Ishikawa (cell line): ENCODE data around the gene CACNA1D.

Experiments
- CEBPB ChIP-seq: IDR thresholded peaks from 2 replicates; pipeline ENCODE4 v1.6.1; 2012
- CREB1 ChIP-seq: IDR thresholded peaks from 2 replicates; pipeline ENCODE4 v1.6.1; 2012; ENCODE audit warnings: low read depth
- EGR1 ChIP-seq: IDR thresholded peaks from 2 replicates; pipeline ENCODE4 v1.6.1; 2012
- EP300 ChIP-seq: IDR thresholded peaks from 2 replicates; pipeline ENCODE4 v1.6.1; 2012; ENCODE audit warnings: borderline replicate concordance
- FOXM1 ChIP-seq: IDR thresholded peaks from 2 replicates; pipeline ENCODE4 v1.6.1; 2012; ENCODE audit warnings: low read depth, borderline replicate concordance
- NFIC ChIP-seq: IDR thresholded peaks from 2 replicates; pipeline ENCODE4 v1.6.1; 2012
- RAD21 ChIP-seq: IDR thresholded peaks from 2 replicates; pipeline ENCODE4 v1.6.1; 2012; ENCODE audit warnings: low read depth
- TAF1 ChIP-seq: IDR thresholded peaks from 2 replicates; pipeline ENCODE4 v1.6.1; 2012; ENCODE audit warnings: low read depth, mild to moderate bottlenecking
- TCF12 ChIP-seq: IDR thresholded peaks from 2 replicates; pipeline ENCODE4 v1.6.1; 2012; ENCODE audit warnings: low read depth
- TEAD4 ChIP-seq: IDR thresholded peaks from 2 replicates; pipeline ENCODE4 v1.6.1; 2012
- YY1 ChIP-seq: IDR thresholded peaks from 2 replicates; pipeline ENCODE4 v1.6.1; 2012; ENCODE audit warnings: low read depth
- ZBTB7A ChIP-seq: IDR thresholded peaks from 2 replicates; pipeline ENCODE4 v1.6.1; 2012; ENCODE audit warnings: low read depth
- TF ChIP-seq, protein P1 (sequence below): IDR thresholded peaks from 2 replicates; pipeline ENCODE4 v1.6.1; 2012
- TF ChIP-seq, protein P2 (sequence below): IDR thresholded peaks from 2 replicates; pipeline ENCODE4 v1.6.1; 2012; ENCODE audit warnings: low read depth, mild to moderate bottlenecking
- TF ChIP-seq, protein P3 (sequence below): IDR thresholded peaks from 2 replicates; pipeline ENCODE4 v1.6.1; 2012

Gene CACNA1D

DNA sequence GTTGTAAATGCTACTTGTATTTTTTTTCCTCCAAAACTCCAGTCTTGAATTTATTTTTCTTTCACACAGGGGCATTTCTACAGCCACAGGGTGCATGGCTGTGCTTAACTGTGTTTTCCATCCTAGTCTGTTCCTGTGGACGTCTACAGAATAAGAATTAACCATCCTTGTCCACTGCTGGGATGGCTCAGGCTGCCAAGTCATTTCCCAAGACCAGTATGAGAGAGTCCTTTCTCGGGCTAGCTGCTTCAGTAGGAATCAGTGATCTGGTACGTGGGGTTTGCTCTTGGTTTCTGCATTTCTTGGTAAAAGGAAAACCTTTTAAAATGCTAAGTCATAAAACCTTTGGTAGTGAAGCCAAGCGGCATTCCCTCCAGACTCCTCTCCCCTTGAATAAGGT lies 322.0 kb downstream of the CACNA1D start:
- TF ChIP-seq EGR1: no peak
- TF ChIP-seq, protein P1, sequence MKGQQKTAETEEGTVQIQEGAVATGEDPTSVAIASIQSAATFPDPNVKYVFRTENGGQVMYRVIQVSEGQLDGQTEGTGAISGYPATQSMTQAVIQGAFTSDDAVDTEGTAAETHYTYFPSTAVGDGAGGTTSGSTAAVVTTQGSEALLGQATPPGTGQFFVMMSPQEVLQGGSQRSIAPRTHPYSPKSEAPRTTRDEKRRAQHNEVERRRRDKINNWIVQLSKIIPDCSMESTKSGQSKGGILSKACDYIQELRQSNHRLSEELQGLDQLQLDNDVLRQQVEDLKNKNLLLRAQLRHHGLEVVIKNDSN: no peak
- TF ChIP-seq TAF1: no peak
- no peak for TF ChIP-seq TEAD4
- TF ChIP-seq, protein P2, sequence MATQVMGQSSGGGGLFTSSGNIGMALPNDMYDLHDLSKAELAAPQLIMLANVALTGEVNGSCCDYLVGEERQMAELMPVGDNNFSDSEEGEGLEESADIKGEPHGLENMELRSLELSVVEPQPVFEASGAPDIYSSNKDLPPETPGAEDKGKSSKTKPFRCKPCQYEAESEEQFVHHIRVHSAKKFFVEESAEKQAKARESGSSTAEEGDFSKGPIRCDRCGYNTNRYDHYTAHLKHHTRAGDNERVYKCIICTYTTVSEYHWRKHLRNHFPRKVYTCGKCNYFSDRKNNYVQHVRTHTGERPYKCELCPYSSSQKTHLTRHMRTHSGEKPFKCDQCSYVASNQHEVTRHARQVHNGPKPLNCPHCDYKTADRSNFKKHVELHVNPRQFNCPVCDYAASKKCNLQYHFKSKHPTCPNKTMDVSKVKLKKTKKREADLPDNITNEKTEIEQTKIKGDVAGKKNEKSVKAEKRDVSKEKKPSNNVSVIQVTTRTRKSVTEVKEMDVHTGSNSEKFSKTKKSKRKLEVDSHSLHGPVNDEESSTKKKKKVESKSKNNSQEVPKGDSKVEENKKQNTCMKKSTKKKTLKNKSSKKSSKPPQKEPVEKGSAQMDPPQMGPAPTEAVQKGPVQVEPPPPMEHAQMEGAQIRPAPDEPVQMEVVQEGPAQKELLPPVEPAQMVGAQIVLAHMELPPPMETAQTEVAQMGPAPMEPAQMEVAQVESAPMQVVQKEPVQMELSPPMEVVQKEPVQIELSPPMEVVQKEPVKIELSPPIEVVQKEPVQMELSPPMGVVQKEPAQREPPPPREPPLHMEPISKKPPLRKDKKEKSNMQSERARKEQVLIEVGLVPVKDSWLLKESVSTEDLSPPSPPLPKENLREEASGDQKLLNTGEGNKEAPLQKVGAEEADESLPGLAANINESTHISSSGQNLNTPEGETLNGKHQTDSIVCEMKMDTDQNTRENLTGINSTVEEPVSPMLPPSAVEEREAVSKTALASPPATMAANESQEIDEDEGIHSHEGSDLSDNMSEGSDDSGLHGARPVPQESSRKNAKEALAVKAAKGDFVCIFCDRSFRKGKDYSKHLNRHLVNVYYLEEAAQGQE: no peak
- no peak for TF ChIP-seq EP300
- no peak for TF ChIP-seq CEBPB
- TF ChIP-seq ZBTB7A: no peak
- TF ChIP-seq NFIC: no peak
- TF ChIP-seq, protein P3, sequence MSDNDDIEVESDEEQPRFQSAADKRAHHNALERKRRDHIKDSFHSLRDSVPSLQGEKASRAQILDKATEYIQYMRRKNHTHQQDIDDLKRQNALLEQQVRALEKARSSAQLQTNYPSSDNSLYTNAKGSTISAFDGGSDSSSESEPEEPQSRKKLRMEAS: no peak
- TF ChIP-seq FOXM1: no peak
- no peak for TF ChIP-seq TCF12

DNA sequence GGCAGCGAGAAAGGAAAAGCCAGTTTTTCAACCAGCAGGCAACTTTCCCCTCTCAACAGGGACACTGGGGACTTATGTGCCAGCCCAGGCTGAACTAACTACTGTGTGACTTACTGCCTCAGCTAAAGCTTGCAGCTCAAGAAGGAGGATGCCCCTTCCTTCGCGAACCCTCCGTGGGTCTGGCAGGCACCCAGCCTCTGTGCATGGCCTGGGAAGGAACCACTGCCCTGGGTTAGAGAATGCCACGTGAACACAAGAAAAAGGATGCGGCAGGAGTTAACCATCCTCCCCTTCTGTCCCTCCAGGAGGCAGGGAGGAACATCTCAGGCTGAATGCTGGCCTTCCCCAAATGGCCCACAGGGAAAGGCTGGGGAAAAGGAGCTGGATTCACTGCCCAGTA lies 322.8 kb downstream of the CACNA1D start:
- TF ChIP-seq EP300 (no peak), ZBTB7A (no peak), CEBPB (no peak), FOXM1 (no peak), TAF1 (no peak), NFIC (no peak), EGR1 (no peak), TCF12 (no peak), RAD21 (no peak)
- TF ChIP-seq, protein P2: no peak
- TF ChIP-seq, protein P1: no peak

DNA sequence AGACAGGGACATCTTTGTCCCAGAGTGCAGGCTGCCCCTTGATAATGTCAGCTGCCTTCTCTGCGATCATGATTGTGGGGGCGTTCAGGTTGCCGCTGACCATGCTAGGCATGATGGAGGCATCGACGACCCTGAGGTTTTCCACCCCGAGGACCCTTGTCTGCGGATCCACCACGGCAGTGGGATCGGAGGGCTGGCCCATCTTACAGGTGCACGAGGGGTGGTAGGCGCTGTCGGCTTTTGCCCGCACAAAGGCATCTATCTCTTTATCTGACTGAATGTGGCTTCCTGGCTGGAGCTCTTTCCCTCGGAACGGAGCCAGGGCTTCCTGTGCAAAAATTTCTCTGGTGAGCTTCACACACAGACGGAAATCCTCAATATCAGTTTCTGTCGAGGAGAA lies 323.4 kb downstream of the CACNA1D start:
- TF ChIP-seq EP300 (no peak), YY1 (no peak), ZBTB7A (no peak), CEBPB (no peak), TEAD4 (no peak), TCF12 (no peak), RAD21 (no peak), CREB1 (no peak), NFIC (no peak), FOXM1 (no peak), TAF1 (no peak), EGR1 (no peak)
- TF ChIP-seq, protein P1: no peak
- TF ChIP-seq, protein P3: no peak
- TF ChIP-seq, protein P2: no peak

DNA sequence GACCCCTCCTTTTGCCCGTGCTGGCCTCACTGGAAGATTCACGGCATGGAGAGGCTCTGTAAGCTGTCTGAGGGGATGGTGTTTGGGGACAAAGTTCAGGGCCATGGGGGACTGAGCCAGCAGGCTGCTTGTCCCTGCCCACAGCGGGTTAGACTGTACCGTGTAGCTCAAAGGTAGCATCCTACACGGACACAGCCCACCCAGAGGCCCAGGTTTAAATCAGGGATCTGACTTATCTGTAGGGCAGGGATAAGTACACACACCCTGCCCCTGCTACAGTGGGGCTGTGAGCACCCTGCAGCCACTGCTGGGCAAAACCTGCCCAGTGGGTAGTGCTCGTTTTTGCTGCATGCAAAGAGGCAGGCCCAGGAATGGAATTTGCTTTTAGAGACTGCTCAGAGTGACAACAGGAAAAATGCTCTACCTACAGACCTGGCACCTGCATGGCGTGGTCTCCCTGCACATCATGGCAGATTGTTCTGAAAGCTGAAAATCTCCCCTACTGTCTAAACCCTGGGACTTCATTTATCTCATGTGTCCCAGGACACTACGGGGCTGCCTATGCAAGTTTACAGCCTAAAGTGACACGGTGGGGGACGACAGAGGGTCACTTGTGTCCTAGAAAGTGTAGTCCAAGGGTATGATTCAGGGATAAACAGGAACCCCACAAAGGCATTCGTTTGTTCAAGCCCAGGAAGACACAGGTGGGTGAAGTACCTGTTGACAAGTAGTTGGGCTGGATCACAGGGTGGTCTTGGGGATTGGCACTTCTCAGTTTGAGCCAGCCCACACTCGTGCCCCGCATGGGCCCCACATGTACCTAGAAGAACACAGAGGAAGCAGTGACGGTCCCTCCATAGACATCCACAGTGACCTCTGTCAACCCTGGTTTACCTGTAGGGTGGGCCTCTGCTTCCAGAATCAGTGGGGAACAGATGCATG lies 324.1 kb downstream of the CACNA1D start:
- TF ChIP-seq, protein P1: no peak
- TF ChIP-seq, protein P3: no peak
- TF ChIP-seq FOXM1 (no peak), YY1 (no peak), TAF1 (no peak), EP300 (no peak), RAD21 (no peak), TCF12 (no peak), CEBPB (no peak), TEAD4 (no peak), CREB1 (no peak), NFIC (no peak), EGR1 (no peak), ZBTB7A (no peak)
- TF ChIP-seq, protein P2: no peak
